Colonic mucosa (tissue), 4 donors: Measurements from ENCODE around the gene THBS2. TPM values are rescaled to one million over a fixed set of nuclear protein-coding genes. Genes with fewer than 3 reads are reported as not detected.

Experiments used
- DNase-seq: peaks from one replicate; pipeline ENCODE4 v3.0.0-alpha.2; 2020
- H3K27ac ChIP-seq: fragments of 200-600 bp; one replicate; pipeline ENCODE4 v1.8.0; 2021
- H3K27me3 ChIP-seq: fragments of 200-600 bp; one replicate; pipeline ENCODE4 v1.8.0; 2021
- H3K36me3 ChIP-seq: fragments of 200-600 bp; one replicate; pipeline ENCODE4 v1.8.0; 2021
- H3K4me1 ChIP-seq: fragments of 200-600 bp; one replicate; pipeline ENCODE4 v1.8.0; 2021; ENCODE audit warnings: mild to moderate bottlenecking
- H3K4me3 ChIP-seq: fragments of 200-600 bp; one replicate; pipeline ENCODE4 v1.8.0; 2021
- H3K9ac ChIP-seq, 2 donors: one replicate each; pipeline ENCODE4 v1.7.0; 2013; ENCODE audit warnings: control low read depth in 2 of 2, low read depth in 2 of 2, low read length in 2 of 2
- H3K9me3 ChIP-seq: fragments of 200-600 bp; one replicate; pipeline ENCODE4 v1.8.0; 2021
- CTCF ChIP-seq: fragments of 200-600 bp; IDR thresholded peaks from one replicate; pipeline ENCODE4 v1.8.0; 2022; ENCODE audit warnings: antibody characterized with exemption, mild to moderate bottlenecking
- intact Hi-C: fragments of 100-400 bp; cut with DNase I; formaldehyde crosslinking; loops from one replicate; pipeline ENCODE4 v1.14.1; 2022
- total RNA-seq, 2 donors: library from RNA; stranded (reverse); fragmentation: NEBNext Ultra II Directional in 1 of 2; extraction: Animal tissue kit (Norgen Biotek cat#: 25700) in 1 of 2; gene quantifications; one replicate each; pipeline ENCODE4 v1.2.1, GENCODE V29; 2021
- donor health status: healthy.
- donor health status: DM: no; HTN: no; CAD: no.
- donor health status: DM: no; HTN: no; CAD: no.

THBS2 gene
- total RNA-seq, 2 donors from 2014 or later: 1.9 to 5.3 TPM

GRCh38 chr6:169166896-169167580 is 86.6 kb downstream of the THBS2 start:
- no peaks in the 10 kb centered on the region for H3K27me3 ChIP-seq
- DNase-seq: no peak
- no peaks in the 10 kb centered on the region for H3K9me3 ChIP-seq
- H3K4me1 ChIP-seq: no peaks in the 10 kb centered on the region
- intact Hi-C loops: no loop called here
- no peak overlapping the region for H3K4me3 ChIP-seq
- no peak for TF ChIP-seq CTCF
- no peak overlapping the region for H3K9ac ChIP-seq
- no peak overlapping the region for H3K27ac ChIP-seq
- H3K36me3 ChIP-seq: no peaks in the 10 kb centered on the region
